K562 (cell line): Measurements from ENCODE around the gene CCR5AS.
A peak's percentile ranks its signal among the peaks of the same experiment; 100 is the strongest.

Experiments
- BRD9 ChIP-seq: fragments of 450-650 bp; IDR thresholded peaks from 2 replicates; pipeline ENCODE4 v1.6.1; 2018; ENCODE audit warnings: low read depth; ENCODE audit not compliant: partially characterized antibody
- CBX2 ChIP-seq: fragments of 200-600 bp; sonication (generic); IDR thresholded peaks from one replicate; pipeline ENCODE4 v1.6.1; 2012; ENCODE audit warnings: mild to moderate bottlenecking, low read length, inconsistent platforms; ENCODE audit not compliant: insufficient read depth, poor library complexity, severe bottlenecking
- CBX3 ChIP-seq, 2 experiments: IDR thresholded peaks; 1 replicate in 1 of 2; 2 replicates in 1 of 2; pipeline ENCODE4 v1.6.1; 2012; ENCODE audit warnings: inconsistent platforms in 2 of 2, low read length in 2 of 2, borderline replicate concordance in 1 of 2, control low read depth in 1 of 2
- CHD2 ChIP-seq: IDR thresholded peaks from 2 replicates; pipeline ENCODE4 v1.6.1; 2011; ENCODE audit warnings: low read depth, low read length
- CREB3 ChIP-seq: fragments of 450-650 bp; conservative IDR thresholded peaks from 2 replicates; pipeline ENCODE4 v1.6.1; 2016; ENCODE audit warnings: missing genetic modification characterization, low read depth, mild to moderate bottlenecking, missing compliant biosample characterization, moderate library complexity
- CREB3L1 ChIP-seq: fragments of 450-650 bp; IDR thresholded peaks from 2 replicates; pipeline ENCODE4 v1.6.1; 2014; ENCODE audit warnings: low read depth, mild to moderate bottlenecking, moderate library complexity, borderline replicate concordance
- FOS ChIP-seq: IDR thresholded peaks from 3 replicates; pipeline ENCODE4 v1.6.1; 2011; ENCODE audit not compliant: insufficient read length; ENCODE audit errors: extremely low read depth
- GABPB2 ChIP-seq: fragments of 250-450 bp; sonication (Bioruptor Pico); conservative IDR thresholded peaks from 2 replicates; pipeline ENCODE4 v1.5.1; 2021; ENCODE audit warnings: mild to moderate bottlenecking
- GMEB1 ChIP-seq: fragments of 250-450 bp; sonication (Bioruptor Pico); IDR thresholded peaks from 2 replicates; pipeline ENCODE4 v1.4.0; 2020; ENCODE audit warnings: mild to moderate bottlenecking
- KLF6 ChIP-seq: fragments of 250-450 bp; sonication (Bioruptor Pico); IDR thresholded peaks from 2 replicates; pipeline ENCODE4 v1.4.0; 2020; ENCODE audit warnings: mild to moderate bottlenecking, moderate library complexity, borderline replicate concordance
- PTRF ChIP-seq: fragments of 450-650 bp; IDR thresholded peaks from 2 replicates; pipeline ENCODE4 v1.6.1; 2016; ENCODE audit warnings: mild to moderate bottlenecking, missing genetic modification characterization, missing compliant biosample characterization
- RNF219 ChIP-seq: fragments of 250-450 bp; sonication (Bioruptor Pico); IDR thresholded peaks from 2 replicates; pipeline ENCODE4 v1.5.0; 2022; ENCODE audit warnings: mild to moderate bottlenecking
- SP1 ChIP-seq: sonication (generic); formaldehyde crosslinking; IDR thresholded peaks from 2 replicates; pipeline ENCODE4 v1.8.1; 2022; ENCODE audit warnings: mild to moderate bottlenecking, missing genetic modification reagents
- TEAD4 ChIP-seq, 2 experiments: sonication (generic) in 1 of 2; formaldehyde crosslinking in 1 of 2; IDR thresholded peaks; 2 replicates each; pipeline versions ENCODE4 v1.6.1 to v1.8.0; 2012 to 2022; ENCODE audit warnings: borderline replicate concordance in 1 of 2, inconsistent platforms in 1 of 2, low read length in 1 of 2, mild to moderate bottlenecking in 1 of 2, missing genetic modification reagents in 1 of 2
- ZC3H8 ChIP-seq: fragments of 450-650 bp; IDR thresholded peaks from 2 replicates; pipeline ENCODE4 v1.6.1; 2017
- ZNF592 ChIP-seq: fragments of 450-650 bp; IDR thresholded peaks from 2 replicates; pipeline ENCODE4 v1.6.1; 2017; ENCODE audit warnings: antibody characterized with exemption, mild to moderate bottlenecking

CCR5AS gene

GRCh38 chr3:46405301-46406019, 1.4 kb downstream of the CCR5AS start (continued):
- TF ChIP-seq CREB3L1 (no peak), GMEB1 (CRISPR knock-in tag) (no peak), CBX2 (no peak), KLF6 (no peak), PTRF (no peak), TEAD4 (IDR thresholded peaks at IDR 0.05; ENCODE audit: low read length) (no peak), TEAD4 (CRISPR knock-in tag; IDR thresholded peaks at IDR 0.05; ENCODE audit: borderline replicate concordance) (no peak), CBX3 (IDR thresholded peaks at IDR 0.05; ENCODE audit: borderline replicate concordance in 1 of 2, low read length in 2 of 2) (no peak), ZC3H8 (no peak), FOS (no peak), CREB3 (no peak), ZNF592 (0 out of 2 replicates have a peak, but pooled peaks have one; percentile 26), BRD9 (no peak), CHD2 (no peak), GABPB2 (CRISPR knock-in tag) (no peak), RNF219 (no peak), SP1 (no peak)
